ENCODE measurements around the gene KLF3. TPM values are rescaled to one million over a fixed set of nuclear protein-coding genes. Genes with fewer than 3 reads are reported as not detected.

Gene KLF3
- total RNA-seq, 1 donor from 2014 or later, result 15.9 TPM

- H3K36me3 Mint-ChIP-seq (ENCODE audit: low read depth), result no peaks in the 10 kb centered on the region
- H3K27ac Mint-ChIP-seq, result no peak overlapping the region
- peaks cover 3% of the 10 kb centered on the region for H3K4me1 Mint-ChIP-seq
- intact Hi-C loops (cut with micrococcal nuclease), result no loop called here
- TF ChIP-seq, protein P1, sequence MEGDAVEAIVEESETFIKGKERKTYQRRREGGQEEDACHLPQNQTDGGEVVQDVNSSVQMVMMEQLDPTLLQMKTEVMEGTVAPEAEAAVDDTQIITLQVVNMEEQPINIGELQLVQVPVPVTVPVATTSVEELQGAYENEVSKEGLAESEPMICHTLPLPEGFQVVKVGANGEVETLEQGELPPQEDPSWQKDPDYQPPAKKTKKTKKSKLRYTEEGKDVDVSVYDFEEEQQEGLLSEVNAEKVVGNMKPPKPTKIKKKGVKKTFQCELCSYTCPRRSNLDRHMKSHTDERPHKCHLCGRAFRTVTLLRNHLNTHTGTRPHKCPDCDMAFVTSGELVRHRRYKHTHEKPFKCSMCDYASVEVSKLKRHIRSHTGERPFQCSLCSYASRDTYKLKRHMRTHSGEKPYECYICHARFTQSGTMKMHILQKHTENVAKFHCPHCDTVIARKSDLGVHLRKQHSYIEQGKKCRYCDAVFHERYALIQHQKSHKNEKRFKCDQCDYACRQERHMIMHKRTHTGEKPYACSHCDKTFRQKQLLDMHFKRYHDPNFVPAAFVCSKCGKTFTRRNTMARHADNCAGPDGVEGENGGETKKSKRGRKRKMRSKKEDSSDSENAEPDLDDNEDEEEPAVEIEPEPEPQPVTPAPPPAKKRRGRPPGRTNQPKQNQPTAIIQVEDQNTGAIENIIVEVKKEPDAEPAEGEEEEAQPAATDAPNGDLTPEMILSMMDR (IDR thresholded peaks at IDR 0.05), result no peak
- H3K27me3 Mint-ChIP-seq, result no peaks in the 10 kb centered on the region
- H3K9me3 Mint-ChIP-seq, result no peaks in the 10 kb centered on the region
- ATAC-seq (ENCODE audit: low read depth) (no peak), DNase-seq (no peak)
- ChIA-PET CTCF (no interaction called here), POLR2A (no interaction called here)
- no peak overlapping the region for H3K4me3 Mint-ChIP-seq
Measured at GRCh38 chr4:38634047-38634759, 29.8 kb upstream of the KLF3 start.

DNA sequence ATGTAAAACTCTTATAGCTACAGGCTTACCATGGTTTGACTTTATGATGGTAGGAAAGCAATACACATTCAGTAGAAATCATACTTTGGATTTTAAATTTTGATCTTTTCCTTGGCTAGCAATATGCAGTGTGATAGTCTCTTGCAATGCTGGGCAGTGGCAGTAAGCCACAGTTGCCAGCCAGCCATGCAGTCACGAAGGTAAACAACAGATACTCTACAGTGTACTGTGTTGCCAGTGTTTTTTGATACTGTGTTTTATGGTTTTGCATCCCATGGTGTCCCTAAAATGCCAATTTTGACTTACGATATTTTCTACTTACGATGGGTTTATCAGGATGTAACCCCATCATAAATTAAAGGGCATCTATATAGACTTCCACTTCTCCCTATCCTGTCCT is 24.8 kb upstream of the KLF3 start:
- TF ChIP-seq, protein P1 (IDR thresholded peaks at IDR 0.05), result no peak
- Mint-ChIP-seq H3K27me3 (peaks cover 13% of the 10 kb centered on the region), H3K4me1 (no peaks in the 10 kb centered on the region), H3K4me3 (no peak overlapping the region), H3K27ac (no peak overlapping the region), H3K9me3 (peaks cover 3% of the 10 kb centered on the region), H3K36me3 (ENCODE audit: low read depth) (no peaks in the 10 kb centered on the region)
- ChIA-PET CTCF (no interaction called here), POLR2A (no interaction called here)
- no peak for ATAC-seq (ENCODE audit: low read depth)
- no peak for DNase-seq
- intact Hi-C loops (cut with micrococcal nuclease), result no loop called here

DNA sequence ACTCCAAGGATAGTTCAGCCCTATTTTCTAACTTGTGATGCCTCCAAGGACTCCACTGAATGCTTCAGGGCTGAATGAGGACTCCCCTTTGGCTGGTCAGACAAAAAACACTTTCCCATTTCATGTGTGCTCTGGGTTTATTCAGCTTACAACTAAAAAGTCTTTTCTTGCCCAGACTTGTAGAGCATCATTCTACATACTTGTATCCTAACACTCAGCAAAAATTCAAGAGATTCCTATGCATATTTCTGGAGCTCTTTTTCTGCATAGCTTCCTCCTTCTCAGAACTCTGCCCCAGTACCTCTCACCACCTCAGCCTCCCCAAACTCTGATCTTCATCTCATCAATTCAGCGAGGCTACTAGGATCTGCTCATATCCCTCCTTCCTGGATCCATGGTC is 22.2 kb upstream of the KLF3 start:
- TF ChIP-seq, protein P1 (IDR thresholded peaks at IDR 0.05), result no peak
- CTCF ChIA-PET, result no interaction called here
- Mint-ChIP-seq H3K27me3 (peaks cover 13% of the 10 kb centered on the region), H3K9me3 (peaks cover 3% of the 10 kb centered on the region), H3K27ac (no peak overlapping the region), H3K4me3 (no peak overlapping the region), H3K36me3 (ENCODE audit: low read depth) (no peaks in the 10 kb centered on the region), H3K4me1 (no peaks in the 10 kb centered on the region)
- no peak for DNase-seq
- POLR2A ChIA-PET, result no interaction called here
- intact Hi-C loops (cut with micrococcal nuclease), result no loop called here
- ATAC-seq (ENCODE audit: low read depth), result no peak

GRCh38 chr4:38644201-38644600 is 19.8 kb upstream of the KLF3 start:
- ATAC-seq (ENCODE audit: low read depth) (no peak), DNase-seq (no peak)
- Mint-ChIP-seq H3K4me3 (no peak overlapping the region), H3K27me3 (peaks cover 13% of the 10 kb centered on the region), H3K9me3 (peaks cover 3% of the 10 kb centered on the region), H3K4me1 (peaks cover 6% of the 10 kb centered on the region), H3K27ac (no peak overlapping the region), H3K36me3 (ENCODE audit: low read depth) (no peaks in the 10 kb centered on the region)
- intact Hi-C loops (cut with micrococcal nuclease), result no loop called here
- TF ChIP-seq, protein P1 (IDR thresholded peaks at IDR 0.05), result no peak
- ChIA-PET CTCF (no interaction called here), POLR2A (no interaction called here)

- TF ChIP-seq, protein P1 (IDR thresholded peaks at IDR 0.05), result no peak
- no peak overlapping the region for H3K27ac Mint-ChIP-seq
- H3K4me1 Mint-ChIP-seq, result peaks cover 6% of the 10 kb centered on the region
- no peaks in the 10 kb centered on the region for H3K36me3 Mint-ChIP-seq (ENCODE audit: low read depth)
- H3K4me3 Mint-ChIP-seq, result no peak overlapping the region
- H3K9me3 Mint-ChIP-seq, result no peaks in the 10 kb centered on the region
- POLR2A ChIA-PET, result no interaction called here
- DNase-seq, result no peak
- CTCF ChIA-PET, result interaction anchor here (0.6 kb wide), 1 partner anchor 1107 kb away, joined by 3 read pairs; no protein-coding TSS in a partner anchor
- ATAC-seq (ENCODE audit: low read depth), result no peak
- H3K27me3 Mint-ChIP-seq, result peaks cover 10% of the 10 kb centered on the region
- intact Hi-C loops (cut with micrococcal nuclease), result no loop called here
Measured at GRCh38 chr4:38647101-38647819, 16.7 kb upstream of the KLF3 start.

All from activated B cell treated with CpG ODN at 0.5 μM for 24 hours (primary cell).